CD4-positive, alpha-beta T cell treated with Interleukin-15 for 4 hours (primary cell): ENCODE results near the gene TMEM256.

Source experiments
- DNase-seq: peaks from one replicate; pipeline ENCODE4 v3.0.0-alpha.2; 2020; ENCODE audit warnings: low spot score

The TMEM256 gene

DNA sequence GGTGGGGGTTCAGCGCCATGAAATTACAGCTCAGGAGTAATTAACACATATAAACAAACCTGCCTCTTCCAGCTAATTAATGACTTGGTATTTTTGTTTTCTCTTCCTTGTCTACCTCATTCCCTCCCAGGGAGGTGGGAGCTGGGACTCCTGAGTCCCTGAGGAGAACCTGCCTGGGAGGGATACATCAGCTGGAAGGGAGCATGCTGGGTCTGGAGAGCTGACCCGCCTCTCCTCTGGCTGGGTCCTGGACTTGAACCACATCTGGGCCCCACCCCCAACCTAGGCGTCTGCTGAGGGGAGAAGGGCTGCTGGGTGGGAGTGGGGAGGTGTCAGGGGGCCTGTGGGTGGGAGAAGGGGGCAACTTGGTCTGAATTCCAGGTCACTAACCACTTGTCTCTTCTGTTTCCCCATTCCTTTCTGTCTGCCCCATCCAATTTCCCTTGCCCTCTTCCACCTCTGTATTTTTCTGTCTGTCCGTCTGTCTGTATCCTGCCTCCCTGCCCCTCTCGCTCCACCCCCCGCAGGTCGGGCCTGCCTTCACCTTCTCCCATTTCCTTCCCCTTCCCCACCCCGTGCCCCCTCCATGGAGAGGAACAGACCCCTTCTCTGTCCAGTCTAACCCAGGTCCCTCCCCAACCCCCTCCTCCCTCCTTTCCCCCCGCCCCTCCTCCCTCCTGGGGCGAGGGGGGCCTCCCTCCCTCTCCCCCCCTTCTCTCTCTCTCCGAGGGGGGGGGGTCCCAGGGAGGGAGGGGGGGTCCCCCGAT, 3.8 kb upstream of the TMEM256 start, which contains the start of gene NLGN2:
Gene NLGN2, plus strand, starts transcription at position 361 of the 767 bp plus-strand sequence. CDS start 411 bp downstream, outside the sequence.
- no peak for DNase-seq

DNA sequence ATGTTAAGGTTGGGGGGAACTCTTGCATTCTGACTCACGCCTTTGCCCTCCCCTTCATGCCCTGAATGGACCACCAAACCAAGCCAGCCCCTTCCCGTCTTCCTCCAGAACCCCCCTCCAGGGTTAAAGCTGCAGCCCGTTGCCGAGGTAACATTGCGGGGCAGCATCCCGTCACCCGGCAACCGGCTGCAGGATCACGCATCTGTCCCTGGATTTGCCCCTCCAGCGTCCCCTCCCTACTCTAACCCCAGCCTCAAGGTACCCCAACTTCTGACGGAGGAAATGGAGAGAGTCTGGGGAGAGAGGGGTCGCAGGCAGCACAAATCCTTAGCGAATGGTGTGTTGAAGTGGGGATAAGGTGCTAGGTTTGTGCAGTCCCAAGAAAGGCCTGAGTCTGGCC, 3.2 kb upstream of the TMEM256 start:
- no peak for DNase-seq

DNA sequence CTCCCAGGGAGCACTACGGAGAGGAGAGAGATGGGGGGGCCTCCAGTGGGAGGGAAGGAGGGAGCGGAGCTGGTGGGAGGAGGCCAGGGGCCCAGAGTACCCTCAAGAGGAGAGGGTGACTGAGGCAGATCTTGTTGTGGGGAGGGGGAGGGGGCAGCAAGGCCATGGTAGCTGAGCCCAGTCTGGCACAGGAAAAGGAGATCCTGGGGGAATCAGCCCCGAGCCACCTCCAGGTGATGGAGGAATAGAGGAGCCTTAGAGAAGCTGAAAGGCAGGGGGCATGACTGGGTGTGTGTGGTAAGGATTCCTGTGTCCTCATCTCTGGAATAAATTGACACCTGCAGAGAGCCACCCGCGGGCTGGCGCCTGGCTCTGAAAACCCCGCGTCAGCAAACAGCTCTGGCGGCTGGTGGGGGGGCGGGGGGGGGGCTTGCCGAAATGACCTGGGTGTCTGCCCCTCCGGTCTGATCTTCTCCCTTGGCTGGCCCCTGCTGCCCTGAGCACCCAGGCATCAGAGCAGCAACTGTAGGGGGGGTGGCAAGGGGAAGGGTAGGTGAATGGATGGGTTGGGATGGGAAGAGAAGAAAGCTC, 2.4 kb upstream of the TMEM256 start:
- DNase-seq, result no peak

DNA sequence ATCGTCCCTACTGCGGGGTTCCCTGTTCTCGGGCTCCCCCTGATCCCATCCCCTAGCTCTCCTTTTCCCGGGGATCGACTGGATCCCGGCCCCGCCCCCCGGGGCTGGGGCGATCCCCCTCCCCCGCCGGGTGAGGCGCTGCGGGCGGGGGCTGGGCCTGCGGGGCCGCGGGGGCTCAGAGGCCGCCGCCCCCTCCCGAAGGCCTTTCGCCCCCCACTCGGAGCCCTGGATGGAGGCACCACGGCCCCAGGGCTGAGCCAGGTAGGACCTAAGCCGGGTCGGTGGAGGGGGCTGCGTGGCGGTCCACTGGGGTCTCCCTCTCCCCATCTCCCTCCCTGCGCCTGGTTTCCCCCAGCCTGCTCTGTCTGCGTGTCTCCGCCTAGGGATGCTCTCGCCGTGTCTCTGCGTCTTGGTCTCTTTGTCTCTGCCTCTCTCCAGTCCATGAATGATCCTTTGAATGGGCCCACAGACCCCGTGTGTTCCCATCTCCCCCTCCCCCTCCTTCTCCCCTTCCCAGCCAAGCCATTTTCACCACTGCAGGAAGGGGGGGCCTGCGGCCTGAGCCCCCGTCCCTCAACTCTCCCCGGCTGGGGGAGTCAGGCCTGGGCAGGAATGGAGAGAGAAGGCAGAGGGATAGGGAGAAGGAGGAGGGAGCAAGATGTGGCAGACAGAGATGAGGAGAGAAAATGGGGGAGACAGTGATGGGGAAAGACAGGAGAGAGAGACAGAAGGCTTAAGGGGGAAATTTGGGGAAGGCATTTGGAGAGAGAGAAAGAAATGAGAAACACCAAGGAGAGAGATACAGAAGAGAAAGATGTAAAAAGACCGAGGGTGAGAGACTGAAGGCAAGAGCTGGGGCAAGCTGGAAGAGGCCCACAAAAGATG, 1.7 kb upstream of the TMEM256 start:
- no peak for DNase-seq

DNA sequence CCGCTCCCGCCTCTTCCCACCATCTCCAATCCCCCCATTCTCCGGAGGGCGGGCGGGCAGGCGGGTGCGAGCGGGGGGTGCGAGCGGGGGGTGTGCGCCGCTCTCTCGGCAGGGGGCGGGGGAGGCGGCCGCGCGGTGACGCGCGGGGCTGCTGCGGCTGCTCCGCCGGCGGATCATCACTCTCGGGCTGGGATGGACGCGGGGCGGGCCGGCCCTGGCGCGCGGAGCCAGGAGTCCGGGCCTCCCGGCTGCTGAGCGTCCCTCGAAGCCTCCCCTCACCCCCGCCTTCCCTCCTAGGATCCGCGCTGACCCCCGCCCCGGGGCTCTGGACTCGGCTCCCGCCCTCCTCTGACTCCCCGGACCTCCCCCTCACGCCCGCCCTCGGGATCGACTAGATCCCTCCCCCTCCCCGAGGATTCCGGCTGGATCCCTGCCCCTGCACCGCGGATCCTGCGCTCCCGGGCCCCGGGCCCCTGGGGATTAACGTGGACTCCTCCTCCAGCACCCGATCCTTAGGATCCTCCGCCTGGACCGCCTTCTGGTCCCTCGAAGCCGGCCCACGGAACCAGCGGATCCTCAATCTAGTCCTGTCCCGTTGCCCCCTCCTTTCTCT, 946 bp upstream of the TMEM256 start:
- DNase-seq, result peak; percentile 68

DNA sequence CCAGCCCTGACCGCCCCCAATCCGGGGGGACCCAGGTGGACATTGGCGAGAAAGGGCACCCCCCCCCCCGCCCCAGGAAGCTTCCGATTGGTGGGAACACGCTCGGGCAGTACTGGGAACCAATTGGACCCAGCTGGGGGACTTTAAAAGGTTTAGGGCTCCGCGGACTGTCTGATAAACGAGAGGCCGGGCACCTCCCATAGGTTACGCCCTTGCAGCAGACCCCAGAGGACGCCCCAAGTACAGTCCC, 245 bp downstream of the TMEM256 start:
- DNase-seq, result no peak

DNA sequence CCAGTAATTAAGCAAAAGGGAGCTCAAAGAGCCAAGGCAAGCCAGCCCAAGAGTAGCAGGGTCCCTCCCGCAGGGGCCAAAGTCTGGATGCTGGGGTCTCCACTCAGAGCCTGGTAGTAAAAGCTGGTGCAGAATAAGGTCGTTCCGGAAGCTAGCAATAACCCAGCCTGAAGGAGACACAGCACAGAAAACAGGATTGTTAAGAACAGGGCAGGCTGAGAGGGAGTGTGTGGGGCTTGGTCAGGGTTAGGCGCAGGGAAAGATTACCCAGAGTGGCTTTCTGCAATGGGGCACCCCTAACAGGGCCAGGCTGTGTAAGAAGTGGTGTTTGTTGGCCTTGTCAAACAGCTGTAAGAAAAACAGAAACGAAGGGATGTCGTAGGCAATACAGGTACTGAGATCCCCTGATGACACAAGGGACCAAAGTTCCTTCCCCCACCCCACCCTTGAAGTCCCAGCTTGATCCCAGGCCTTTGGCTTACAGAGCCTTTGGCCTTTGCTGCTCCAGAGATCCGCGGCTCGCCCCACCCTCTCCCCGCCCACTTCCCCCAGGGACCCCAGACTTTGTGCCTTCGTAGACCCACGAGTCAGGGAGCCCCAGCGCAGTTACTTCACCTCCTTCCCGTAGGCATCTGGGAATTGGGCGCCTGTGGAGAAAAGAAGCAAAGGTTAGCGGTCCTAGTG, 712 bp downstream of the TMEM256 start:
- no peak for DNase-seq

DNA sequence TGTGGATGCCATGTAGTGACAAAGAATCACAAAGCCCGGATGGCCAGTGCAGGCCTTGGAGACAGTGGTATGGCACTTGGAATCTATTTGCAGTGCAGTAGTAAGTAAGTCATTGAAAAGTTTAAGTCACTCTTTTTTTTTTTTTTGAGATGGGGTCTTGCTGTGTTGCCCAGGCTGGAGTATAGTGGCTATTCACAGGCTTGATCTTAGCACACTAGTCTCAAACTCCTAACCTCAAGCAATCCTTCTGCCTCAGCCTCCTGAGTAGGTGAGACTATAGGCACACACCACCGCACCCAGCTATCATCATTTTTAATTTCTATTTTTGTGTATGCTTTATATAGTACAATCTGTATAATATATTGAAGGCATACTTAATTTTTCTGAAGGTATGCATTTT, 5.3 kb downstream of the TMEM256 start:
- no peak for DNase-seq

DNA sequence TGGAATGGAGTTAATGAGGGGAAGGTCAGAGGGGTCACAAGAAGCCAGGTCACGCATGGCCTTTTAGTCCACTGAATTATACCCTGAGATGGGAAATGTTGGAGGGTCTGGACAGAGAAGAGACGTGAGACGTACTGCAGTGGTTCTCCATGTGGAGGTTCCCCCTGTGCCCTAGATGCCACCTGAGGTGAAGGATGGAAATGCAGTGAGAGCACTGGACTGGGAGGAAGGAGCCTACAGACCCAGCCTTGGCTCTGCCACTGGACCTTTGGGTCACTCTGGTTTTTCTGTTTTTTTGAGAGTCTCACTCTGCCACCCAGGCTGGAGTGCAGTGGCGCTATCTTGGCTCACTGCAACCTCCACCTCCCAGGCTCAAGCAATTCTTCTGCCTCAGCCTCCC, 7.8 kb downstream of the TMEM256 start:
- DNase-seq, result no peak

DNA sequence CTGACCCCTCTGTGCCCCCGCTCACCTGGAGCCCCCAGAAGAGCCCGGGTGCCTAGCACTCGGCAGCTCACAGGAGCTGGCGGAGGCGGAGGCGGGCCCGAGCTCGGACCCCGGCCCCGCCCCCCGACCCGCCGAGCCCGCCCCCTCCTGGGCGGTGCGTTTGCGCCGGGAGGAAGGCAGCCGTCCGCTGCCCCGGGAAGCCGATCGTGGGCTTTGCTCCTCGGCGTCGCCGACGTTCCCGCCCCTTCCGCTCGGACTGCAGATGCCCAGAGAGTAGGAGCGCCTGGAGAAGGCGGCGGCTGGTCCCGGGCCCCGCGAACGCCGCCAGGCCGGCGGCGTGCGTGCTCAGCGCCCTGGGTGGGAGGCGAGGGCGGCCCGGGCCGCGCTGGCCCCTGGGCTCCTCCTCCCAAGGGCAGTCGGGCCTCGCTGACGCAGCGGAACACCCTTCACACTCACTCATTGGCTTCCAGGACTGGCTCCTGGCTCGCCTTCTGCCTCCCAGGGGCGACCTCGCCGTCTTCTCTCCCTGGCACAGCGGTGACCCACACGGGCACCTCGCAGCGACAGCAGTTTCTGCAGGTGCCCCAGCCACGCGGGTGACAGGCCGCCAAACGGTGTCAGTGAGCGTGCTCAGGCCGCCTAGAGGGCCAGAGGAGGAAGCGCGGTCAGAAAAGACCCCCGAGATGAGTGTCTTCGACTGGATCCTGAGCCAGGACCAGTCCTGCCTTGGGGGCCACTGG, 9.3 kb downstream of the TMEM256 start, which contains the start of gene PLSCR3:
Gene PLSCR3, minus strand, starts transcription at position 74 of the 740 bp plus-strand sequence. CDS start 415 bp downstream, outside the sequence.
- peak; percentile 79 for DNase-seq

DNA sequence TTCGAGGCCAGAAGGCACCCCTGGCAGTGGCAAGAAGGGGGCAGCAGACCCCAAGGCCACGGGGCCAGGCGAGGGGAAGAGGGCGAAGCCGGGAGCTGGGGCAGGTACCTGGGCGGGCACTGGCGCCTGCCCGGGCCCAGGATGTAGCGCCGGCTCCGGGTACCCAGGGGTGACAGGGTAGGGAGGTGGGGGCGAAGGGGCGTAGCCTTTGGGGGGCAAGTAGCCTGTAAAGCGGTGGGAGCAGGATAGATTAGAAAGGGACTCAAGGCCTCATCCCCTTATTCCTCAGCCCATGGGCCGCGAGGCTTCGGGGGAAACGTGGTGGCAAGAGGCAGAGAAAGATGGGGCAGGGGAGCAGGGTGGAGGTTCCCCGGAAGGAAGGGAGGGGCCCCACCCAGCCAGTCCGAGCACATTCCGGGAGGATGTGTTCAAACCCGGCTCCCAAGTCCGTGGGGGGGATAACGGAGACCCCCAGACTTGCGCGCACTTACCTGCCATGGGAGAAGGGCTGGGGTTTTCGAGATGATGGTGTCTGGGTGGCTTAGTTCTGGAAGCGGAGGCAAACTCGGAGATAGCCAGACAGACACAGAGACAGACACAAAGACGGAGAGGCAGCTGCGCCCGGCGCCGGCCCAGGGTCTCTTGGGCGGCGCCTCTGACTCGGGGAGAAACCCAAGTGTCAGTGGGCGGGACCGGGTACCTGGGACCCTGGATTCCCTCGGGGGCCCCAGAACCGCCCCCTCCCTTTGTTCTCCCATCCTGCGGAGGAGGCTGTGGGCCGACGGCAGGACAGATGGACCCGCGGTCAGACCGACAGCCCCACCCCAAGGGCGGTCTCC, 10.1 kb downstream of the TMEM256 start:
- peak; percentile 62 for DNase-seq

DNA sequence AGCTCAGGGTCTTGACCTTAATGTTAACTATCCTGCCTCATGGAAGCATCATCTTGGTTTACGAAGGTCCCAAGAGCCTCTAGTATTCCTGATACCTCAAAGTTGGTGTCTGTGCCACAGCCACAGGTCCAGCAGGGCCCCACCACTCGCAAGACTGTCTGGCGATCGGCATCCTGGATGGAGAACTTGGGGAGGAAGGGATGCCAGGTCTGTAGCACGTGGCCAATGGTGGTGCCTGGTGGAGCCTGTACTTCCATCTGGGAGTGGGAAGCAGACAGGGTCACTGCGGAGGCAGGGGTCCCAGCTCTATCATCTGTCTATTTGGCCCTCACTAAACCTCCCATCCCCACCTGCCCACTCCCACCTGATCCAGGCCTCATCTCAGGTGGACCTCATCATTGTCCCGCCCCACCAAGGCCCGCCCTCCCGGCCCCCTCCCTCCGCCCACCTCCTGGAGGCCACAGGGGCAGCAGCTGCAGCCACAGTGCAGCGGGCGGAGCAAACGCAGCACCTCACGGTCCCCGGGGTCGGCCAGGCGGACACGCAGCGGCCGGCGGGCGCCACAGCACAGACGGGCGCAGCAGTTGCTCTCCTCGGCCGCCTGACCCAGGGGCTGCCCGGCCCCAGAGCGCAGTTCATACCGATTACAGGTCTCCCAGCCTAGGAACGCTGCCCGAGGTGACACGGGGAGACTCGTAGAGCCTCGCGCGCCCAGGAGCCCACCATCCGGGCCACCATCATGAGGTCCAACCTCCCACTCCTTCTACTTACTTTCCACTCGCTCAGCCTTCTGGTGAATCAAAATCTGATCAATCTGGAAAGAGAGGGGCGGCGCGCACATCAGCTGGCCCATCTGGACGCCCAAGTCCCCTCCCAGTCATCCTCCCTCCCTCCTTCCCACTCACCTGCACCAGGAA, 10.9 kb downstream of the TMEM256 start:
- DNase-seq, result no peak

DNA sequence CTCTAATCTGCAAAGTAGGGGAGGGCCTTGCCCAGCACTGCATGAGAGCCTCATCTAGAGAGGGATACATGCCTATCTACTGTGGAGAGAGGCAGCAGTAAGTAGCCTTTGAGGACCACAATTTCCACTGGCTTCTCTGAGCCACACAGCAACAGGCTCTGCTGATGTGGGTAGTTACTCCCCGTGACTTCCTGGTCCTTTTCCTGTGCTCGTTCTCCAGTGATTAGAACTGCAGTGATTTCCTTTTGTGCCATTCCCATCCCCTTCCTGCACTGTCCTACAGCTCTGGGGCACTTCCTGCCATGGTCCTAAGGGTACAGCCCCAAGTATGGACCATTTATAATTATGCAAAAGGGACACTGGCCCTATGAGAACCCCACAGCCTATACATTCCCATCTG, 12.6 kb downstream of the TMEM256 start:
- no peak for DNase-seq

DNA sequence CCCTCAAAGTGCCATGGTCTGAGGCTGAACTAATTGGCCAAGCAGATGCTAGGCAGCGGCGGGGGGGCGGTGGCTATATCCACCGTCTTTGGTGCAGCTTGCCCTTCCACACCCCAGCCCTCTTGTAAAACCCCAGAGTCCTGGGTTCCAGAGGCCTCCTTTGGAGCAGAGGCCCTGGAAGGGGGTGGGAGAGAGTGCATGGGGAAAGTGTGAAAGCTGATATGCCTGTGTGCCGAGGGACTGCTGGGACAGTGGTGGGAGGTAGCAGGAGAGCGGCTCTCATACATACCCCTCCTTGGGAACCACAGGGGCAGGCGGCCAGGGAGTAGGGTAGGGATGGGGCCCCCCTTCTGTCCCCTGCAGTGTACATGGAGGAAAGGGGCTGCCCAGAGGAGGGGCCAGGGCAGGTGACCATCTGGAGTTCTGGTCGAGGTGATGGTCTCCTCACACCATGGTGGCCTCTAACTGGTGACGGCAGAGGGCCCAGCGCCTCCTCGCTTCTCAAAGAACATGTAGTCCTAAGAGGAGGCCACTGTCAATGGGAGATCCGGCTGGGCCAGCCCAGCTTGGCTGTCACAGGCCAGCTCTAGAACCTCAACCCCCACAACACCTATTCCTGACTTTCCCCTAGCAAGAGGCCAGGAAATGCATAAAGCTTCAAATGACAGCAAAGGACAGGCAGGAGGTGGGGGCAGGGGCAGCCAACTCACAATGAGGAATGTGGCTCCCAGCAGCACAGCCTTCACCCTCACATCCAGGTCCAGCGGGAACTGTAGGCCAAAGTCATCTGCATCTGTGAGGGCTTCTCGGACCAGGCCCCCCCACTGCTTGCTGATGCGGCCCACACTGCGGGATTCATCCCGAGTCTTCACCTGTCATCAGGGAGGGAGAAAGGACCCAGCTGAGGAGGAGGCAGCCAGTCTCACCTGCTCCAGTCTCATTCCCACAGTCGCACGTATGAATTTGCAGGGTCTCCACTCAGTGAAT, 13.7 kb downstream of the TMEM256 start:
- DNase-seq, result no peak

DNA sequence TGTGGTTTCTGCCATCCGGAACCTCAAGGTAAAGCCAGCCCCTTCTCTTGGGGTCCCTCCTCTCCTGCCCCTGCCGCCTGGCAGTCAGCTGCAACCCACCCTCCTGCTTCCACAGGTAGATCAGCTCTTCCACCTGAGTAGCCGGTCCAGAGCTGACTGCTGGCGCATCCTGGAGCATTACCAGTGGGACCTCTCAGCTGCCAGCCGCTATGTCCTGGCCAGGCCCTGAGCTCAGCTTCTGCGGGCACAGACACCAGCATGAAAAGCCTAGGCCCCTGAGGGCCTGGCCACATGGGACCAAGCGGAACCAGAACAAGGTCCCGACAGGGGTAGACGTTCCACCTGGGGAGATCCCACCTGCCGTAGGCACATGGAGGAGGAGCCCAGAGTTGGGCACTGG, 15.0 kb downstream of the TMEM256 start:
- no peak for DNase-seq

DNA sequence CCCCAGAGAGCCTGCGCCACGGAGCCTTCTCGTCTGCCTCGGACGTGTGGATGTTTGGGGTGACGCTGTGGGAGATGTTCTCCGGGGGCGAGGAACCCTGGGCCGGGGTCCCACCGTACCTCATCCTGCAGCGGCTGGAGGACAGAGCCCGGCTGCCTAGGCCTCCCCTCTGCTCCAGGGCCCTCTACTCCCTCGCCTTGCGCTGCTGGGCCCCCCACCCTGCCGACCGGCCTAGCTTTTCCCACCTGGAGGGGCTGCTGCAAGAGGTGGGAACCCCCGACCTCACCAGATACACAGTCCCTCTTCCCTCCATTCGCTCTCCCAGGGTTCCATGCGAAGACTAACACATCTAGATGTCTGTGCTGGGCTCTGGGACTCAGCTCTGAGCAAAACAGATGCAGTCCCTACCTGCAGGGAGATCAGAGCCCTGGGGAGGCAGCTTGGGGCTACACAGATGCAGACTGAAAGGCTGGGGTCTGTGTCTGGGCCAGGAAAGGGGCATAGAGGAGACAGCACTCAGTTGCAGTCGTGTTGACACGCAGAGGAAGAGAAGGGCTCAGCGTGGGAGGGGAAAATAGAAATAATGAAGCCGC, 19.3 kb downstream of the TMEM256 start:
- DNase-seq, result no peak

DNA sequence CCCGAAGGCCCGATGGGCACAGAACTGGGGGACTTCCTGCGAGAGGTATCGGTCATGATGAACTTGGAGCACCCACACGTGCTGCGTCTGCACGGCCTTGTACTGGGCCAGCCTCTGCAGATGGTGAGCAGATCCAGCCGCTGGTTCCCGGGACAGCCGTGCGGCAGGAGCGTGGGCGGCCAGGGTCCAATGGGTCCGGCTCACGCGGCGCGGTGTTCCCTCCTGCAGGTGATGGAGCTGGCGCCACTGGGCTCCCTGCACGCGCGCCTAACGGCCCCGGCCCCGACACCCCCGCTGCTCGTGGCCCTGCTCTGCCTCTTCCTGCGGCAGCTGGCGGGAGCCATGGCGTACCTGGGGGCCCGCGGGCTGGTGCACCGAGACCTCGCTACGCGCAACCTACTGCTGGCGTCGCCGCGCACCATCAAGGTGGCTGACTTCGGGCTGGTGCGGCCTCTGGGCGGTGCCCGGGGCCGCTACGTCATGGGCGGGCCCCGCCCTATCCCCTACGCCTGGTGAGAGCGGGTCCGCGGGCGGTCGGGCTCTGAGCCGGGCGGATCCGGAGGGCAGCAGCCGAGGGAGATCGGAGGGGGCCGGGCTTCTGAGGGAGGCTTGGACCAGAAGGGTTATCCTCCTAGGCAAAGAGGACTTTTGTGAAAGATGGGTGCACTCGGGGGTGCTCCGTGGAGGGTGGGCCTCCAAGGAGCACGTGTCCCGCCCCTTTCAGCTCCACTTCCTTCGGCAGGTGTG, 20.0 kb downstream of the TMEM256 start:
- DNase-seq, result peak; percentile 74
